Measurements from ENCODE around the gene IDE.
A peak's percentile ranks its signal among the peaks of the same experiment; 100 is the strongest.
"Not testable (repeated sequence)": the region's sequence is repeated elsewhere in the genome, so short reads cannot be mapped to it uniquely, and the experiment has no call there.

IDE gene

GRCh38 chr10:92593619-92594588, 20.0 kb upstream of the IDE start:
- no peak for TF ChIP-seq CTCF (IDR thresholded peaks at IDR 0.05; ENCODE audit: control insufficient read depth, insufficient read depth, low read depth, low read length, missing control alignments)
- H3K4me3 ChIP-seq (ENCODE audit: control insufficient read depth, low read depth, low read length): peak overlapping the region; percentile 80
- no peak for DNase-seq (ENCODE audit: low read depth)

GRCh38 chr10:92592761-92593618, 19.1 kb upstream of the IDE start, which contains the start of gene KIF11:
Gene KIF11, plus strand, starts transcription at chr10:92593130. Its CDS starts 246 bp downstream, at chr10:92593376.
- peak within 1 kb of the TSS; percentile 80 for H3K4me3 ChIP-seq (ENCODE audit: control insufficient read depth, low read depth, low read length)
- no peak for TF ChIP-seq CTCF (IDR thresholded peaks at IDR 0.05; ENCODE audit: control insufficient read depth, insufficient read depth, low read depth, low read length, missing control alignments)
- peak; percentile 74 for DNase-seq (ENCODE audit: low read depth)

GRCh38 chr10:92591550-92592022, 17.7 kb upstream of the IDE start:
- DNase-seq (ENCODE audit: low read depth): peak; percentile 52
- H3K4me3 ChIP-seq (ENCODE audit: control insufficient read depth, low read depth, low read length): peak overlapping the region; percentile 31

GRCh38 chr10:92590623-92591549, 17.0 kb upstream of the IDE start:
- peak; percentile 31 for TF ChIP-seq CTCF (IDR thresholded peaks at IDR 0.05; ENCODE audit: control insufficient read depth, insufficient read depth, low read depth, low read length, missing control alignments)
- no peak for DNase-seq (ENCODE audit: low read depth)
- H3K4me3 ChIP-seq (ENCODE audit: control insufficient read depth, low read depth, low read length): peak overlapping the region; percentile 31

More at GRCh38 chr10:92591550-92592022, 17.7 kb upstream of the IDE start:
- no peak for TF ChIP-seq CTCF (IDR thresholded peaks at IDR 0.05; ENCODE audit: control insufficient read depth, insufficient read depth, low read depth, low read length, missing control alignments)

GRCh38 chr10:92582347-92582746, 8.5 kb upstream of the IDE start:
- H3K4me3 ChIP-seq (ENCODE audit: control insufficient read depth, low read depth, low read length); DNase-seq (ENCODE audit: low read depth): not testable (repeated sequence)

GRCh38 chr10:92575961-92576360, 2.1 kb upstream of the IDE start:
- TF ChIP-seq CTCF (IDR thresholded peaks at IDR 0.05; ENCODE audit: control insufficient read depth, insufficient read depth, low read depth, low read length, missing control alignments): no peak
- DNase-seq (ENCODE audit: low read depth): no peak

More at GRCh38 chr10:92575961-92576360, 2.1 kb upstream of the IDE start:
- H3K4me3 ChIP-seq (ENCODE audit: control insufficient read depth, low read depth, low read length): no peak overlapping the region
